Measurements from ENCODE around the gene EGFR.

The EGFR gene

GRCh38 chr7:55018361-55019190 is at the start of gene EGFR:
EGFR (plus strand) TSS chr7:55019017; CDS start chr7:55019278, 261 bp downstream.
- Histone ChIP-seq H3K4me3 (ENCODE audit: low read depth in 1 of 2, low read length in 2 of 2) (peak within 1 kb of the TSS; percentile 66 to 70), H3K9ac (ENCODE audit: low read depth in 1 of 2, low read length in 2 of 2) (peak within 1 kb of the TSS; percentile 64 to 70), H3K27ac (ENCODE audit: low read depth, low read length) (peak within 1 kb of the TSS; percentile 79), H3K36me3 (ENCODE audit: control insufficient read depth in 1 of 2, insufficient read depth in 2 of 2, low read length in 2 of 2) (no peaks in the 10 kb centered on the region), H3K9me3 (ENCODE audit: control insufficient read depth in 1 of 2, low read length in 2 of 2) (no peaks in the 10 kb centered on the region), H3K4me1 (ENCODE audit: control insufficient read depth in 1 of 2, insufficient read depth in 2 of 2, low read length in 2 of 2) (peaks cover 4 to 8% of the 10 kb centered on the region in 2 donors), H3K27me3 (ENCODE audit: control insufficient read depth in 1 of 2, insufficient read depth in 2 of 2, low read length in 2 of 2) (peaks cover 0 to 3% of the 10 kb centered on the region in 2 donors)

- no peaks in the 10 kb centered on the region for H3K27me3 ChIP-seq (ENCODE audit: control insufficient read depth in 1 of 2, insufficient read depth in 2 of 2, low read length in 2 of 2)
- no peak overlapping the region for H3K4me3 ChIP-seq (ENCODE audit: low read depth in 1 of 2, low read length in 2 of 2)
- H3K9me3 ChIP-seq (ENCODE audit: control insufficient read depth in 1 of 2, low read length in 2 of 2), result peaks cover 0 to 5% of the 10 kb centered on the region in 2 donors
- no peak overlapping the region for H3K27ac ChIP-seq (ENCODE audit: low read depth, low read length)
- H3K4me1 ChIP-seq (ENCODE audit: control insufficient read depth in 1 of 2, insufficient read depth in 2 of 2, low read length in 2 of 2), result no peaks in the 10 kb centered on the region
- H3K36me3 ChIP-seq (ENCODE audit: control insufficient read depth in 1 of 2, insufficient read depth in 2 of 2, low read length in 2 of 2), result no peaks in the 10 kb centered on the region
- no peak overlapping the region for H3K9ac ChIP-seq (ENCODE audit: low read depth in 1 of 2, low read length in 2 of 2)
These were observed 49.4 kb upstream of the EGFR start for GRCh38 chr7:54969208-54969967.

DNA sequence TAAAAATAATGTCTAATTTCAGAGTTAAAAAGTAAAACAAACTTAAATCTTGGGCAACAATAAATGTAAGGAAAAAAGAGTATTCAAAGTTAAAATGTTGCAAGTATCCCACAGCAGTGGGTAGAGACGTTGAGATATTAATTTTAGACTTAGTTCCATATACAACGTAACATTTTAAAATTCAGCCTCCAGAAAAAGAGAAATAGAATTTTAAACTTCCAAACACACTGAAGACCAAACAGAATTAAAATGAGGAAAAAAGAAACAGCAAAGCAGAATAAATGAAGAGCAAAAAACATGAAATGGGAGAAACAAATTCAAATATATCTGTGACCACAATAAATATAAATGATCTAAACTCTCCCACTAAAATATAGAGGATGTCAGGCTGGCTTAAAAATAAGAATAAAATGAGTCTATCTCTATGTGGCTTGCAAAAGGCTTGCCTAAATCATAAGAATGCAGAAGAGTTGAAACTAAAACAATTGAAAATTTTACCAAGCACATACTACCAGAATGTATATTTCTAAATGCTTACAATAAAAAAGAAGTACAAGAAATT is 46.0 kb upstream of the EGFR start:
- no peaks in the 10 kb centered on the region for H3K36me3 ChIP-seq (ENCODE audit: control insufficient read depth in 1 of 2, insufficient read depth in 2 of 2, low read length in 2 of 2)
- no peak overlapping the region for H3K4me3 ChIP-seq (ENCODE audit: low read depth in 1 of 2, low read length in 2 of 2)
- H3K27me3 ChIP-seq (ENCODE audit: control insufficient read depth in 1 of 2, insufficient read depth in 2 of 2, low read length in 2 of 2), result no peaks in the 10 kb centered on the region

DNA sequence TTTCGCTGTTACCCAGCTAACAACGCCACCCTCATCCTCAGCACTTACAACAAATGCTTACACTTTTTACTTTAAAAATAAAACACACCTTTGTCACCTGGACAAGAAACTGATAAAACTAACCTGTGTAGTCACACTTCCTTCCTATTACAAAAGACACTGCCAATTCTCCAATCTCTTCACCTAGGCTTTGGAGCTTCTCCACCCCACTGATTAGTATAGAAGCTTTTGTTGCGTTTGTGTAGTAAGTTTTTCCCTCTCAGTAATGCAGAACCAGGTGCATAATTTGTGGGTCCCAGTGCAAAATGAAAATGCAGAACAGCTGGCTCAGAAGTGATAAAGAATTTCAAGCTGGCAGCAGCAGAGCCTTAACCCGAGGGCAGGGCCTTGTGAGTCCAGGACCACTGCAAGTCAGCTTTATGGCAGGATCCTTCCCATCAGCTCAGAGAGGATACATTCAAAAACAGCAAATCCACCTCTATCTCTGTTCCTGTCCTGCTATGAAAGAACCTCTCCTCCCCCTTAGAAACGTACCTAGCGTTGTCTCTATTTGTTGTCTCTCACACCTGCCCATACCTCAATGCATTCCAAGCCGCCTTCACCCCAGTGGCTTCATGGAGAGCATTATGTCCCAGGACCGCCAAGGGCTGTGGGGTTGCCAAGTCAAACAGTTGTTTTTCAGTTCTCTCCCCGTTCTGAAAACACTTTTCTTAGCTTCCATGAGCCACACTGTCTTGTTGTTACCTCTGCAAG is 40.3 kb upstream of the EGFR start:
- Histone ChIP-seq H3K27ac (ENCODE audit: low read depth, low read length) (no peak overlapping the region), H3K9ac (ENCODE audit: low read depth in 1 of 2, low read length in 2 of 2) (no peak overlapping the region)

More for the DNA sequence above, 46.0 kb upstream of the EGFR start:
- Histone ChIP-seq H3K4me1 (ENCODE audit: control insufficient read depth in 1 of 2, insufficient read depth in 2 of 2, low read length in 2 of 2) (no peaks in the 10 kb centered on the region), H3K9me3 (ENCODE audit: control insufficient read depth in 1 of 2, low read length in 2 of 2) (peaks cover 0 to 5% of the 10 kb centered on the region in 2 donors), H3K9ac (ENCODE audit: low read depth in 1 of 2, low read length in 2 of 2) (no peak overlapping the region), H3K27ac (ENCODE audit: low read depth, low read length) (no peak overlapping the region)

GRCh38 chr7:54980521-54980920 is 38.3 kb upstream of the EGFR start:
- Histone ChIP-seq H3K9me3 (ENCODE audit: control insufficient read depth in 1 of 2, low read length in 2 of 2) (no peaks in the 10 kb centered on the region), H3K4me1 (ENCODE audit: control insufficient read depth in 1 of 2, insufficient read depth in 2 of 2, low read length in 2 of 2) (no peaks in the 10 kb centered on the region), H3K27ac (ENCODE audit: low read depth, low read length) (no peak overlapping the region), H3K36me3 (ENCODE audit: control insufficient read depth in 1 of 2, insufficient read depth in 2 of 2, low read length in 2 of 2) (no peaks in the 10 kb centered on the region), H3K4me3 (ENCODE audit: low read depth in 1 of 2, low read length in 2 of 2) (no peak overlapping the region), H3K9ac (ENCODE audit: low read depth in 1 of 2, low read length in 2 of 2) (no peak overlapping the region), H3K27me3 (ENCODE audit: control insufficient read depth in 1 of 2, insufficient read depth in 2 of 2, low read length in 2 of 2) (no peaks in the 10 kb centered on the region)

More for the DNA sequence above, 40.3 kb upstream of the EGFR start:
- Histone ChIP-seq H3K4me1 (ENCODE audit: control insufficient read depth in 1 of 2, insufficient read depth in 2 of 2, low read length in 2 of 2) (no peaks in the 10 kb centered on the region), H3K9me3 (ENCODE audit: control insufficient read depth in 1 of 2, low read length in 2 of 2) (no peaks in the 10 kb centered on the region), H3K27me3 (ENCODE audit: control insufficient read depth in 1 of 2, insufficient read depth in 2 of 2, low read length in 2 of 2) (no peaks in the 10 kb centered on the region), H3K4me3 (ENCODE audit: low read depth in 1 of 2, low read length in 2 of 2) (no peak overlapping the region), H3K36me3 (ENCODE audit: control insufficient read depth in 1 of 2, insufficient read depth in 2 of 2, low read length in 2 of 2) (no peaks in the 10 kb centered on the region)

DNA sequence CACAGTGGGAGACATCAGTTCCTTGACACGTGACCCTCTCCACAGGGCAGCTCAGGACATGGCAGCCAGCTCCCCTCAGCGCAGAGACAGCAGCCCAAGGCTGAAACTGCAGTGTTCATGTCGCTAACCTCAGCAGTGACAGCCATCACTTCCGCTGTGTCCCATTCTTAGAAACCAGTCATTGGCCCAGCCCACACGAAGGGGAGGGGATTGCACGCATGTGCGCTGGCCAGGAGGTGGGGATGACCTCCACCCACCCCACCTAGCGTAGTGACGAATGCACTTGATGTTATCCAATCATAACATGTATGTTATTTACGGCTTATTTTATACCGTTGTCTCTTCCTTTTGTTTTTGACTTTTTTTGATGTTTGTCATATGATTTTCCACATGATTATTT is 36.9 kb upstream of the EGFR start:
- Histone ChIP-seq H3K27me3 (ENCODE audit: control insufficient read depth in 1 of 2, insufficient read depth in 2 of 2, low read length in 2 of 2) (no peaks in the 10 kb centered on the region), H3K36me3 (ENCODE audit: control insufficient read depth in 1 of 2, insufficient read depth in 2 of 2, low read length in 2 of 2) (no peaks in the 10 kb centered on the region), H3K4me3 (ENCODE audit: low read depth in 1 of 2, low read length in 2 of 2) (no peak overlapping the region), H3K9ac (ENCODE audit: low read depth in 1 of 2, low read length in 2 of 2) (no peak overlapping the region), H3K27ac (ENCODE audit: low read depth, low read length) (no peak overlapping the region), H3K4me1 (ENCODE audit: control insufficient read depth in 1 of 2, insufficient read depth in 2 of 2, low read length in 2 of 2) (no peaks in the 10 kb centered on the region), H3K9me3 (ENCODE audit: control insufficient read depth in 1 of 2, low read length in 2 of 2) (no peaks in the 10 kb centered on the region)

DNA sequence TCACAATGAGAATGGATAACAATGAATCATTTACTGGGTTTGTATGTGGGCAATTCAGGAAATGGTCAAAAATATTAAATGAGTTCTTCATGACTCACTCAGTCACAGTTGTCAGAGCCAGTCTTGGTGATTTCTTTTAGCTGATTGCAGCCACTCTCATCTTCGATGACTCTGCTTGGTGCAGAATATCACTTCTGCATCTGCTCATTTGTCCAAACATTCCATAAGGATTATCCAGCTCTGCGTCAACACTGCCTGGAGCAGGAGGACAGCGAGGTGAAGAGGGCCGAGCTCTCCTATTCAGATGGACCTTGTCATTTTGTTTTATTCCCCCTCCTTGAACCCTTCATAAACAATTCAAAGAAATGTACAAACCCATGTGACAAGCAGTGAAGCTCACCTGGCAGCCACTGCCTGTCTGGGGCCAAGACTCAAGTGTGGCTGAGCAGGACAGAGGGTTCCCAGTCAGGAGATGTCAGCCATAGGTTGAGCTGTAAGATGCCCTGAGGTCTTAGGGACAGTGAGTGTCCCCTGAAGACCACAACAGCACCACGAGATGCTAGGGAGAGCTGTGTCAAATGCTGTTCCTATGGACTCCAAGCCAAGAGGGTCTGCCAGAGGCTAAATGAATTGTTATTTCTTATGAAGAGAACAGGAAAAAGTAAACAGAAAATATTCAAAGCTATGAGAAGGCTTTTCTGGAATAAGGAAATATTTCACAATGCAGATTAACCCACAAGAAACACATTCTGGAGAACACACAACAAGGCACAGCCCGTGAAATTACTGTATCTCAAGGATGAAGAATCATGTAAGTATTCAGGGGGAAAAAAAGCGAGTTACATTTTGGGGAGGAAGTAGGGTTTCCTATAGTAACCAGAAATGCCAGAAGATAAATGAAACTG is 33.1 kb upstream of the EGFR start:
- Histone ChIP-seq H3K9me3 (ENCODE audit: control insufficient read depth in 1 of 2, low read length in 2 of 2) (no peaks in the 10 kb centered on the region), H3K27me3 (ENCODE audit: control insufficient read depth in 1 of 2, insufficient read depth in 2 of 2, low read length in 2 of 2) (no peaks in the 10 kb centered on the region), H3K36me3 (ENCODE audit: control insufficient read depth in 1 of 2, insufficient read depth in 2 of 2, low read length in 2 of 2) (no peaks in the 10 kb centered on the region), H3K9ac (ENCODE audit: low read depth in 1 of 2, low read length in 2 of 2) (no peak overlapping the region), H3K27ac (ENCODE audit: low read depth, low read length) (no peak overlapping the region), H3K4me3 (ENCODE audit: low read depth in 1 of 2, low read length in 2 of 2) (no peak overlapping the region), H3K4me1 (ENCODE audit: control insufficient read depth in 1 of 2, insufficient read depth in 2 of 2, low read length in 2 of 2) (peaks cover 0 to 4% of the 10 kb centered on the region in 2 donors)

- no peak overlapping the region for H3K4me3 ChIP-seq (ENCODE audit: low read depth in 1 of 2, low read length in 2 of 2)
These were observed 32.1 kb upstream of the EGFR start for GRCh38 chr7:54986716-54987115.

GRCh38 chr7:54987772-54988171 is 31.0 kb upstream of the EGFR start:
- no peaks in the 10 kb centered on the region for H3K36me3 ChIP-seq (ENCODE audit: control insufficient read depth in 1 of 2, insufficient read depth in 2 of 2, low read length in 2 of 2)
- H3K27ac ChIP-seq (ENCODE audit: low read depth, low read length), result no peak overlapping the region
- H3K4me1 ChIP-seq (ENCODE audit: control insufficient read depth in 1 of 2, insufficient read depth in 2 of 2, low read length in 2 of 2), result peaks cover 0 to 4% of the 10 kb centered on the region in 2 donors
- H3K9me3 ChIP-seq (ENCODE audit: control insufficient read depth in 1 of 2, low read length in 2 of 2), result no peaks in the 10 kb centered on the region
- H3K4me3 ChIP-seq (ENCODE audit: low read depth in 1 of 2, low read length in 2 of 2), result no peak overlapping the region
- no peak overlapping the region for H3K9ac ChIP-seq (ENCODE audit: low read depth in 1 of 2, low read length in 2 of 2)
- H3K27me3 ChIP-seq (ENCODE audit: control insufficient read depth in 1 of 2, insufficient read depth in 2 of 2, low read length in 2 of 2), result no peaks in the 10 kb centered on the region

More at GRCh38 chr7:54986716-54987115, 32.1 kb upstream of the EGFR start:
- Histone ChIP-seq H3K9ac (ENCODE audit: low read depth in 1 of 2, low read length in 2 of 2) (no peak overlapping the region), H3K36me3 (ENCODE audit: control insufficient read depth in 1 of 2, insufficient read depth in 2 of 2, low read length in 2 of 2) (no peaks in the 10 kb centered on the region), H3K4me1 (ENCODE audit: control insufficient read depth in 1 of 2, insufficient read depth in 2 of 2, low read length in 2 of 2) (peaks cover 0 to 4% of the 10 kb centered on the region in 2 donors), H3K27ac (ENCODE audit: low read depth, low read length) (no peak overlapping the region), H3K9me3 (ENCODE audit: control insufficient read depth in 1 of 2, low read length in 2 of 2) (no peaks in the 10 kb centered on the region), H3K27me3 (ENCODE audit: control insufficient read depth in 1 of 2, insufficient read depth in 2 of 2, low read length in 2 of 2) (no peaks in the 10 kb centered on the region)

Measured in duodenal mucosa (tissue), 2 donors.